ENCODE results near the gene SLC44A3.

DNA sequence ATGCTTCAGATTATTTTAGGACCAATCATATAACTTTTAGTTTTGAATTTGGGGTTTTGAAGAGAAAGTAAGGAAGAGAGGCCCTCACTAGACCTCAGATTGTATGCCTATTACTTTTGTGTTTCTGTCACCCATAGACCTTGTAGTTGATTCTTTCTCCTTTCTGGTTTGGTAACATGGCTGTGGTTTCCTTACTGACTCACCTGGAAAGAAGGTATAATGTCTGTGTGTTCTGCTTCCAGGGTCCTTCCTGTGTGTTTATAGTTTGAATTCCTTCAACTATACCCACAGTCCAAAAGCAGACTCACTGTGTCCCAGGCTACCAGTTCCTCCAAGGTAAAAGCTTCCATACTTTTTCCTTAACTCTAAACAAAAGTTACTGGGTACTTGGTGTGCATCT lies 8.1 kb downstream of the SLC44A3 start:
- TF ChIP-seq CTCF (IDR thresholded peaks at IDR 0.05 in 2 of 3, conservative IDR thresholded peaks at IDR 0.05 in 1 of 3; ENCODE audit: insufficient read depth in 2 of 3, low read depth in 1 of 3, low read length in 3 of 3) = no peak
- no peak for TF ChIP-seq SRF (CRISPR knock-in tag; IDR thresholded peaks at IDR 0.05)
- no peak for TF ChIP-seq NCOA2 (IDR thresholded peaks at IDR 0.05; ENCODE audit: partially characterized antibody in 2 of 2)
- no peak for TF ChIP-seq ELF1 (tag; IDR thresholded peaks at IDR 0.05)
- no peak for TF ChIP-seq EWSR1 (IDR thresholded peaks at IDR 0.05; ENCODE audit: borderline replicate concordance, low read depth, partially characterized antibody)
- no peak for TF ChIP-seq JUNB (CRISPR knock-in tag; conservative IDR thresholded peaks at IDR 0.05)
- TF ChIP-seq CBX3 (IDR thresholded peaks at IDR 0.05; ENCODE audit: borderline replicate concordance in 1 of 2, low read length in 2 of 2) = no peak
- no peak for TF ChIP-seq POLR2A (conservative IDR thresholded peaks at IDR 0.05)
- TF ChIP-seq ZNF696 (CRISPR knock-in tag; conservative IDR thresholded peaks at IDR 0.05) = no peak
- no peak for TF ChIP-seq TEAD2 (tag; IDR thresholded peaks at IDR 0.05)

All from K562 (cell line).